HEK293T (cell line): ENCODE measurements around the gene RASSF4.

Experiments used
- CTCF ChIA-PET: fragments of 350-600 bp; formaldehyde crosslinking; extraction: SDS; loops from one replicate; lab custom pipeline; 2021; ENCODE audit warnings: antibody characterized with exemption, inconsistent platforms; lab: Yijun Ruan, JAX
- POLR2A ChIA-PET: fragments of 350-600 bp; formaldehyde crosslinking; extraction: SDS; loops from one replicate; lab custom pipeline; 2020; ENCODE audit warnings: antibody characterized with exemption, inconsistent platforms; lab: Yijun Ruan, JAX
- DNase-seq: peaks from one replicate; pipeline ENCODE4 v3.0.0; 2012; ENCODE audit warnings: mixed read lengths; ENCODE audit errors: extremely low spot score
- ARNT ChIP-seq: fragments of 450-650 bp; IDR thresholded peaks from 2 replicates; pipeline ENCODE4 v1.6.1; 2017; ENCODE audit warnings: mild to moderate bottlenecking
- BHLHE40 ChIP-seq: fragments of 450-650 bp; IDR thresholded peaks from 2 replicates; pipeline ENCODE4 v1.6.1; 2016; ENCODE audit warnings: mild to moderate bottlenecking, moderate library complexity, borderline replicate concordance
- CTBP1 ChIP-seq: fragments of 450-650 bp; IDR thresholded peaks from 2 replicates; pipeline ENCODE4 v1.6.1; 2016; ENCODE audit warnings: borderline replicate concordance
- ELF4 ChIP-seq: fragments of 450-650 bp; IDR thresholded peaks from 2 replicates; pipeline ENCODE4 v1.6.1; 2017; ENCODE audit warnings: antibody characterized with exemption
- FOXA1 ChIP-seq: fragments of 450-650 bp; IDR thresholded peaks from 2 replicates; pipeline ENCODE4 v1.6.1; 2016; ENCODE audit warnings: mild to moderate bottlenecking
- FOXK2 ChIP-seq: fragments of 450-650 bp; IDR thresholded peaks from 2 replicates; pipeline ENCODE4 v1.6.1; 2016; ENCODE audit warnings: mild to moderate bottlenecking
- FOXM1 ChIP-seq: fragments of 450-650 bp; IDR thresholded peaks from 2 replicates; pipeline ENCODE4 v1.6.1; 2017; ENCODE audit warnings: mild to moderate bottlenecking, borderline replicate concordance
- HDGF ChIP-seq: fragments of 450-650 bp; IDR thresholded peaks from 2 replicates; pipeline ENCODE4 v1.6.1; 2017; ENCODE audit warnings: antibody characterized with exemption, borderline replicate concordance
- L3MBTL2 ChIP-seq: fragments of 450-650 bp; conservative IDR thresholded peaks from 2 replicates; pipeline ENCODE4 v1.6.1; 2016; ENCODE audit warnings: mild to moderate bottlenecking
- LEF1 ChIP-seq: fragments of 450-650 bp; IDR thresholded peaks from 2 replicates; pipeline ENCODE4 v1.6.1; 2017; ENCODE audit warnings: mild to moderate bottlenecking, borderline replicate concordance
- NFRKB ChIP-seq: fragments of 450-650 bp; IDR thresholded peaks from 2 replicates; pipeline ENCODE4 v1.6.1; 2016; ENCODE audit warnings: mild to moderate bottlenecking, moderate library complexity
- PKNOX1 ChIP-seq: fragments of 450-650 bp; IDR thresholded peaks from 2 replicates; pipeline ENCODE4 v1.6.1; 2016
- SP1 ChIP-seq: fragments of 450-650 bp; IDR thresholded peaks from 2 replicates; pipeline ENCODE4 v1.6.1; 2017
- SUZ12 ChIP-seq: fragments of 450-650 bp; IDR thresholded peaks from 2 replicates; pipeline ENCODE4 v1.6.1; 2016; ENCODE audit warnings: mild to moderate bottlenecking
- TARDBP ChIP-seq: fragments of 450-650 bp; IDR thresholded peaks from 2 replicates; pipeline ENCODE4 v1.6.1; 2016
- ZNF384 ChIP-seq: fragments of 450-650 bp; IDR thresholded peaks from 2 replicates; pipeline ENCODE4 v1.6.1; 2016

Gene RASSF4

GRCh38 chr10:44968500-44969400 lies 9.1 kb downstream of the RASSF4 start:
- TF ChIP-seq SUZ12 (no peak), SP1 (no peak), FOXA1 (no peak), PKNOX1 (no peak), ZNF384 (no peak), HDGF (no peak), CTBP1 (no peak), ELF4 (no peak), ARNT (no peak), FOXK2 (no peak), FOXM1 (no peak), NFRKB (no peak)
- DNase-seq, result no peak
- POLR2A ChIA-PET, result interaction anchor here (0.9 to 1.7 kb wide), 2 partner anchors 10 kb away, joined by 3 to 6 read pairs; partner anchors contain the start of genes DEPP1 and RASSF4
- CTCF ChIA-PET, result interaction anchor here (0.7 kb wide), 1 partner anchor 199 kb away, joined by 3 read pairs; no protein-coding TSS in a partner anchor

- CTCF ChIA-PET, result no interaction called here
- TF ChIP-seq ARNT, result no peak
- POLR2A ChIA-PET, result interaction anchor here (0.9 to 1.7 kb wide), 2 partner anchors 9 to 11 kb away, joined by 3 to 6 read pairs; partner anchors contain the start of genes DEPP1 and RASSF4
These were observed 10.3 kb downstream of the RASSF4 start for GRCh38 chr10:44969854-44970253.

GRCh38 chr10:44970812-44971395 lies 11.3 kb downstream of the RASSF4 start:
- TF ChIP-seq PKNOX1 (no peak), FOXM1 (no peak), FOXA1 (no peak), ELF4 (no peak), LEF1 (no peak)
- ChIA-PET POLR2A (no interaction called here), CTCF (no interaction called here)
- DNase-seq, result no peak

More at GRCh38 chr10:44969854-44970253, 10.3 kb downstream of the RASSF4 start:
- no peak for DNase-seq

- ChIA-PET CTCF (no interaction called here), POLR2A (no interaction called here)
- DNase-seq, result no peak
- TF ChIP-seq ZNF384 (no peak), L3MBTL2 (no peak), ELF4 (no peak), FOXK2 (no peak), ARNT (no peak), PKNOX1 (no peak), TARDBP (no peak), HDGF (no peak), SP1 (no peak), LEF1 (no peak), CTBP1 (no peak), FOXA1 (no peak), NFRKB (no peak), FOXM1 (no peak), BHLHE40 (no peak), SUZ12 (no peak)
These were observed 11.8 kb downstream of the RASSF4 start for GRCh38 chr10:44971434-44971833.

- no peak for DNase-seq
- CTCF ChIA-PET, result no interaction called here
These were observed 12.5 kb downstream of the RASSF4 start for GRCh38 chr10:44971935-44972757.

More at GRCh38 chr10:44971935-44972757, 12.5 kb downstream of the RASSF4 start:
- POLR2A ChIA-PET, result interaction anchor here (1.0 kb wide), 1 partner anchor 8 kb away, joined by 3 read pairs; no protein-coding TSS in a partner anchor
- no peak for TF ChIP-seq L3MBTL2
- TF ChIP-seq NFRKB, result no peak
- no peak for TF ChIP-seq HDGF
- no peak for TF ChIP-seq FOXM1
- TF ChIP-seq BHLHE40, result no peak
- no peak for TF ChIP-seq TARDBP
- no peak for TF ChIP-seq FOXK2
- TF ChIP-seq CTBP1, result no peak
- no peak for TF ChIP-seq SUZ12
- TF ChIP-seq ARNT, result no peak
- TF ChIP-seq FOXA1, result no peak
- TF ChIP-seq PKNOX1, result no peak
- no peak for TF ChIP-seq SP1
